ENCODE measurements around the gene RNF130. TPM values are rescaled to one million over a fixed set of nuclear protein-coding genes. Genes with fewer than 3 reads are reported as not detected.
A peak's percentile ranks its signal among the peaks of the same experiment; 100 is the strongest.

Gene RNF130
- total and polyA plus RNA-seq, 2 of the 13 experiments (the other 11 are each of a cell fraction or from before 2014, with no cell fraction given) = 28.2 to 28.3 TPM

- TF ChIP-seq ZNF598 (CRISPR knock-in tag; IDR thresholded peaks at IDR 0.05; ENCODE audit: borderline replicate concordance) = peak; percentile 16; the same call in 1 of the 2 replicates
- TF ChIP-seq PRDM10 (CRISPR knock-in tag; IDR thresholded peaks at IDR 0.05; ENCODE audit: low read depth) = no peak
- TF ChIP-seq ZHX2 (IDR thresholded peaks at IDR 0.05; ENCODE audit: low read depth) = no peak
- no peak for TF ChIP-seq ZHX2 (CRISPR knock-in tag; IDR thresholded peaks at IDR 0.05; ENCODE audit: borderline replicate concordance)
- TF ChIP-seq UBTF (CRISPR knock-in tag; IDR thresholded peaks at IDR 0.05) = no peak
- TF ChIP-seq AFF4 (CRISPR knock-in tag; IDR thresholded peaks at IDR 0.05) = no peak
- no peak for TF ChIP-seq ZXDC (CRISPR knock-in tag; IDR thresholded peaks at IDR 0.05)
These were observed 616 bp downstream of the RNF130 start (continued) for GRCh38 chr5:180070756-180071530.
